Kidney tubule cell (primary cell): ENCODE results near the gene TMA16.

Experiments used
- DNase-seq: peaks from one replicate; pipeline ENCODE4 v3.0.0-alpha.2; 2018; ENCODE audit warnings: low spot score

The TMA16 gene

GRCh38 chr4:163563592-163563991 lies 69.1 kb downstream of the TMA16 start:
- no peak for DNase-seq

DNA sequence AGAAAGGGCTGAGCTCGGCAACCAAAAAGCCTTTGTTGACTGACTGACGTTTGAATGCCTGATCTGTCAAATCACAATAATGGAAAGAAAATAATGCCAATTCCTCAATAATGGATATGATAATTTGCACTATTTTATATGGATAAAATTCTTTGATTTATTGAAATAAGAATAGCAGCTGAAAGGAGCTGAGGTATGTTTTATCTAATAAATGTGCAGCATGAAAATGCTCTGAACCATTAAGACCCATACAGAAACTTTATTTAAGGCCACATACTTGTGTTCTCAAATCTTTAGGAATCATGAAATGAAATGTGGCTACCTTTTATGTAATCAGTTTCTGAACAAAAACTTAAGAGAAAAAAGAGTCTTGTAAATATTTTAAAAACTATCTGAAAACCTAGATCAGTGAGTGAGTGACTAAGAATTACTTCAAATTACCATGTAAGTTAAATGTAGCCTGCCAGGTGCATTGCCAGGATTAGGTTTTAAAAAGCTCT lies 69.8 kb downstream of the TMA16 start:
- no peak for DNase-seq

- DNase-seq = no peak
Measured at GRCh38 chr4:163565226-163566135, 71.0 kb downstream of the TMA16 start.

GRCh38 chr4:163566257-163566796 lies 71.8 kb downstream of the TMA16 start:
- DNase-seq = no peak

- DNase-seq = no peak
Measured at GRCh38 chr4:163568843-163569242, 74.4 kb downstream of the TMA16 start.
